Panc1 (cell line): Measurements from ENCODE around the gene FUT7. TPM values are rescaled to one million over a fixed set of nuclear protein-coding genes. Genes with fewer than 3 reads are reported as not detected.

Experiments
- ATAC-seq: fragments of 200-7000 bp; cut with Tn5 transposase; 2 replicates; pipeline ENCODE4 v1.9.1; 2020; ENCODE audit warnings: mild to moderate bottlenecking, moderate library complexity
- BruUV-seq: library from RNA; stranded (reverse); fragments of 400-500 nt; replicated peaks from 2 replicates; lab custom pipeline; 2021; lab: Mats Ljungman, UMichigan
- CTCF ChIA-PET: fragments of 300-600 bp; sonication (Branson Sonifier 250); formaldehyde crosslinking; loops from one replicate; lab custom pipeline; 2022; ENCODE audit warnings: antibody characterized with exemption; lab: Charles Lee
- POLR2A ChIA-PET: fragments of 300-600 bp; sonication (Branson Sonifier 250); formaldehyde crosslinking; loops from one replicate; lab custom pipeline; 2022; ENCODE audit warnings: antibody characterized with exemption; lab: Charles Lee
- DNase-seq: peaks from one replicate; pipeline ENCODE4 v3.0.0-alpha.2; 2010; ENCODE audit warnings: low read depth, low spot score
- H3K27ac ChIP-seq: 2 replicates; pipeline ENCODE4 v1.5.1; 2011; ENCODE audit warnings: mild to moderate bottlenecking, low read length, inconsistent platforms
- H3K27me3 ChIP-seq: fragments of 200-500 bp; sonication (Bioruptor generic); 2 replicates; pipeline ENCODE4 v1.6.0; 2014; ENCODE audit warnings: low read length, inconsistent platforms; ENCODE audit not compliant: control insufficient read depth, insufficient read depth
- H3K36me3 ChIP-seq: fragments of 200-500 bp; sonication (Bioruptor generic); 2 replicates; pipeline ENCODE4 v1.5.1; 2014; ENCODE audit warnings: inconsistent platforms, mild to moderate bottlenecking, low read length, moderate library complexity; ENCODE audit not compliant: control insufficient read depth, insufficient read depth
- H3K4me1 ChIP-seq: 2 replicates; pipeline ENCODE4 v1.5.1; 2011; ENCODE audit warnings: inconsistent platforms, mild to moderate bottlenecking, low read length, moderate library complexity; ENCODE audit not compliant: control insufficient read depth, insufficient read depth
- H3K4me3 ChIP-seq, 2 experiments: 2 replicates each; pipeline ENCODE4 v1.5.1; 2011 to 2012; ENCODE audit warnings: low read depth in 2 of 2, low read length in 2 of 2, mild to moderate bottlenecking in 2 of 2, inconsistent platforms in 1 of 2, moderate library complexity in 1 of 2
- H3K9me3 ChIP-seq: fragments of 200-500 bp; sonication (Bioruptor generic); 2 replicates; pipeline ENCODE4 v1.5.1; 2014; ENCODE audit warnings: low read depth, mild to moderate bottlenecking, inconsistent platforms, low read length, moderate library complexity; ENCODE audit not compliant: control insufficient read depth, insufficient read depth
- CTCF ChIP-seq: fragments of 450-650 bp; IDR thresholded peaks from 2 replicates; pipeline ENCODE4 v1.5.1; 2017; ENCODE audit warnings: mild to moderate bottlenecking
- POLR2AphosphoS5 ChIP-seq: IDR thresholded peaks from 2 replicates; pipeline ENCODE4 v1.6.1; 2012; ENCODE audit warnings: mild to moderate bottlenecking, low read depth, low read length, moderate library complexity
- REST ChIP-seq, 2 experiments: IDR thresholded peaks; 2 replicates each; pipeline ENCODE4 v1.6.1; 2011 to 2012; ENCODE audit warnings: low read depth in 2 of 2, control low read depth in 1 of 2, low read length in 1 of 2, mild to moderate bottlenecking in 1 of 2, moderate library complexity in 1 of 2; ENCODE audit not compliant: insufficient read depth in 1 of 2
- SIN3A ChIP-seq: IDR thresholded peaks from 2 replicates; pipeline ENCODE4 v1.6.1; 2012; ENCODE audit warnings: low read depth, mild to moderate bottlenecking, low read length, moderate library complexity, borderline replicate concordance; ENCODE audit not compliant: insufficient read depth
- TCF7L2 ChIP-seq: IDR thresholded peaks from 2 replicates; pipeline ENCODE4 v1.6.1; 2011; ENCODE audit warnings: mild to moderate bottlenecking, low read depth, low read length, inconsistent platforms
- in situ Hi-C: cut with HindIII; loops from 2 replicates; pipeline ENCODE4 v1.10.0; 2016; ENCODE audit warnings: low sequenced_read_pairs, low pct_unique_long_range_greater_than_20kb
- intact Hi-C: fragments of 100-400 bp; cut with micrococcal nuclease; formaldehyde crosslinking; loops from one replicate; pipeline ENCODE4 v1.10.0; 2022; ENCODE audit not compliant: unreplicated experiment
- total RNA-seq: library from RNA; stranded (reverse); gene quantifications from one replicate; pipeline ENCODE4 v1.2.1, GENCODE V29; 2021; ENCODE audit not compliant: unreplicated experiment

The FUT7 gene
- total RNA-seq, 1 experiment from 2014 or later = not detected

- no peak overlapping the region for H3K27ac ChIP-seq
- H3K4me1 ChIP-seq = no peaks in the 10 kb centered on the region; the same call in 1 of the 2 replicates
- ChIA-PET CTCF (no interaction called here), POLR2A (no interaction called here)
- DNase-seq (no peak), ATAC-seq (no peak)
- intact Hi-C loops = no loop called here
- in situ Hi-C loops = no loop called here
- no peaks in the 10 kb centered on the region for H3K9me3 ChIP-seq
- no peaks in the 10 kb centered on the region for H3K27me3 ChIP-seq
- BruUV-seq = no TSS peak
- no peak overlapping the region for H3K4me3 ChIP-seq
- TF ChIP-seq POLR2AphosphoS5 (no peak), REST (IDR thresholded peaks at IDR 0.05; ENCODE audit: insufficient read depth in 1 of 2, low read depth in 2 of 2, low read length in 1 of 2) (no peak), SIN3A (no peak), CTCF (no peak), TCF7L2 (no peak)
- H3K36me3 ChIP-seq = no peaks in the 10 kb centered on the region
These were observed 13.9 kb downstream of the FUT7 start for GRCh38 chr9:137017791-137018497.

- no peak overlapping the region for H3K4me3 ChIP-seq
- intact Hi-C loops = no loop called here
- no peak for TF ChIP-seq SIN3A
- TF ChIP-seq CTCF = no peak
- no peak for TF ChIP-seq REST (IDR thresholded peaks at IDR 0.05; ENCODE audit: insufficient read depth in 1 of 2, low read depth in 2 of 2, low read length in 1 of 2)
- TF ChIP-seq POLR2AphosphoS5 = no peak
- no peak for TF ChIP-seq TCF7L2
- ChIA-PET POLR2A (no interaction called here), CTCF (no interaction called here)
- no peaks in the 10 kb centered on the region for H3K9me3 ChIP-seq
- H3K27me3 ChIP-seq = no peaks in the 10 kb centered on the region
- no peak overlapping the region for H3K27ac ChIP-seq
- no TSS peak for BruUV-seq
- ATAC-seq (no peak), DNase-seq (no peak)
- in situ Hi-C loops = no loop called here
- H3K36me3 ChIP-seq = no peaks in the 10 kb centered on the region
- H3K4me1 ChIP-seq = no peaks in the 10 kb centered on the region
These were observed 14.8 kb downstream of the FUT7 start for GRCh38 chr9:137017071-137017470.
